ENCODE measurements around the gene NLK.
A peak's percentile ranks its signal among the peaks of the same experiment; 100 is the strongest.
"Not testable (repeated sequence)": the region's sequence is repeated elsewhere in the genome, so short reads cannot be mapped to it uniquely, and the experiment has no call there.

NLK gene

GRCh38 chr17:28206292-28206691 lies 163.8 kb downstream of the NLK start:
- no peak for DNase-seq

GRCh38 chr17:28211811-28212210 lies 169.3 kb downstream of the NLK start:
- DNase-seq: no peak

- DNase-seq: not testable (repeated sequence)
Measured at GRCh38 chr17:28213578-28213977, 171.1 kb downstream of the NLK start.

GRCh38 chr17:28216052-28216451 lies 173.6 kb downstream of the NLK start:
- DNase-seq: no peak

GRCh38 chr17:28216528-28216927 lies 174.1 kb downstream of the NLK start:
- DNase-seq: peak; percentile 29

GRCh38 chr17:28219771-28220170 lies 177.3 kb downstream of the NLK start:
- no peak for DNase-seq

GRCh38 chr17:28221751-28222414 lies 179.4 kb downstream of the NLK start:
- DNase-seq: no peak

GRCh38 chr17:28225271-28225670 lies 182.8 kb downstream of the NLK start:
- no peak for DNase-seq

- no peak for DNase-seq
Measured at GRCh38 chr17:28225867-28226266, 183.4 kb downstream of the NLK start.

GRCh38 chr17:28226563-28227315 lies 184.3 kb downstream of the NLK start:
- DNase-seq: no peak

- peak; percentile 25 for DNase-seq
Measured at GRCh38 chr17:28227316-28228108, 185.0 kb downstream of the NLK start.

GRCh38 chr17:28228109-28228840 lies 185.8 kb downstream of the NLK start:
- no peak for DNase-seq

- DNase-seq: no peak
Measured at GRCh38 chr17:28228986-28229729, 186.7 kb downstream of the NLK start.

- DNase-seq: no peak
Measured at GRCh38 chr17:28230011-28230410, 187.5 kb downstream of the NLK start.

GRCh38 chr17:28230607-28231006 lies 188.1 kb downstream of the NLK start:
- DNase-seq: not testable (repeated sequence)

- not testable (repeated sequence) for DNase-seq
Measured at GRCh38 chr17:28231624-28232023, 189.1 kb downstream of the NLK start.

GRCh38 chr17:28232966-28233870 lies 190.7 kb downstream of the NLK start:
- DNase-seq: not testable (repeated sequence)

- DNase-seq: not testable (repeated sequence)
Measured at GRCh38 chr17:28233872-28234856, 191.7 kb downstream of the NLK start.

- not testable (repeated sequence) for DNase-seq
Measured at GRCh38 chr17:28235066-28235700, 192.7 kb downstream of the NLK start.
